ENCODE measurements around the gene SEPTIN5.

DNA sequence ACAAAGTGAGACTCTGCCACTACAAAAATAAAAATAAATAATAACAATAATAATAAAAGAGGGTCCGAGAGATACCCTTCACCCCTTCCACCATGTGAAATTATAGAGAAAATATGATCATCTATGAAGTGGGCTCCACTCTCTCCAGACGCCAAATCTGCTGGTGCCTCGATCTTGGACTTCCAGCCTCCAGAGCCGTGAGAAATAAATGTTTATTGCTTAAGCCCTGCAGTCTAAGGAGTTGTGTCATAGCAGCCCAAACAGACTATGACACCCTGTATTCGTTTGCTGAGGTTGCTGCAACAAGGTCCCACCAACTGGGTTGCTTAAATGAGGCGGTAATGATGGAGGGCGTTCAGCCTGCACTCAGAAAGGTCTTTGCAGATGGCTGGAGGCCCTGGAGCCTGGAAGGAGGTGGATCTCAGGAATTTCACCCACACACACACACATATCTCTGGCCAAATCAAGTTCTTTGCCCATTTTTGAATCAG lies 7.6 kb upstream of the SEPTIN5 start:
- TF ChIP-seq CTCF (conservative IDR thresholded peaks at IDR 0.05; ENCODE audit: low read length): no peak
- TF ChIP-seq EZH2phosphoT487 (IDR thresholded peaks at IDR 0.05; ENCODE audit: borderline replicate concordance, low read depth, low read length): no peak
